GM12801 (cell line): Measurements from ENCODE around the gene LRRFIP1.

Experiments used
- TF ChIP-seq, protein P1 (sequence below): IDR thresholded peaks from one replicate; pipeline ENCODE4 v1.5.1; 2011; ENCODE audit warnings: control low read depth; ENCODE audit not compliant: insufficient read length; ENCODE audit errors: extremely low read depth

The LRRFIP1 gene, protein sequence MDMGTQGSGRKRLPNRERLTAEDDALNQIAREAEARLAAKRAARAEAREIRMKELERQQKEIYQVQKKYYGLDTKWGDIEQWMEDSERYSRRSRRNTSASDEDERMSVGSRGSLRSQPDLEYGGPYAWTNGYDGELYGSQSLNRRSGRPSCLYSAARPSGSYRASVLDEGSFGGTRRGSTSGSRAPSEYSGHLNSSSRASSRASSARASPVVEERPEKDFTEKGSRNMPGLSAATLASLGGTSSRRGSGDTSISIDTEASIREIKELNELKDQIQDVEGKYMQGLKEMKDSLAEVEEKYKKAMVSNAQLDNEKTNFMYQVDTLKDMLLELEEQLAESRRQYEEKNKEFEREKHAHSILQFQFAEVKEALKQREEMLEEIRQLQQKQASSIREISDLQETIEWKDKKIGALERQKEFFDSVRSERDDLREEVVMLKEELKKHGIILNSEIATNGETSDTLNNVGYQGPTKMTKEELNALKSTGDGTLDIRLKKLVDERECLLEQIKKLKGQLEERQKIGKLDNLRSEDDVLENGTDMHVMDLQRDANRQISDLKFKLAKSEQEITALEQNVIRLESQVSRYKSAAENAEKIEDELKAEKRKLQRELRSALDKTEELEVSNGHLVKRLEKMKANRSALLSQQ

DNA sequence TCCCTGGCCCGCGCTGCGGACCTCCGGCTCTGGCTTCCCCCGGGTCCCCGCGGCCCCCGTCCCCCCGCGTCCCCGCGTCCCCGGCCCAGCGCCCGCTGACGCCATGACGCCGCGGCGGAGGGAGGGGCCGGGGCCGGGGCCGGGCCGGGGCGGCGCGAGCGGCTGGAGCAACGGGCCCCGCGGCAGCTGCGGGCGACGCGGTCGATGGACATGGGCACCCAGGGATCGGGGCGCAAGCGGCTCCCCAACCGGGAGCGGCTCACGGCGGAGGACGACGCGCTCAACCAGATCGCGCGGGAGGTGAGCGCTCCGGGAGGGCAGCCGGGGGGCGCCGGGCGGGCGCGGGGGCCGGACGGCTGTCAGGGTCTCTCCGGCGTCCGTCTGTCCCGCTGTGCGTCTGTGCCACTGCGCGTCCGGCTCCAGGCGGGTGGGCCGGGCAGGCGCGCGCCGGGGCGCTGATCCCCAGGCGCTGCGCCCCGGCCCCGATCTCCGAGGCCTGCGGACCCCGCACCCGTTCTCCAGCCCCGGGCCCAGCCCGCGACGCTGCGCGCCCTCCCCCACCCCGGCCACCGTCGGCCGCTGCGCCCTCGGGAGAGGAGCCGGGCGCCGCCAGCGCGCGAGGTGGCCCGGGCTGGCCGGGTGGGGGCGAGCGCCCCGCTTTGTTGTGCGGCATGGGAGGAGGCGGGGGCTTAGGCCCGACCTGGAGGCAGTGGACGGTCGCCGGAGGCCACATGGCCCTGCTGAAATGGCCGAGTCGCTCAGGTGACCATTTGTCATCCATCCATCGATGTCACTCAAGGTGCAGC lies at the start of gene LRRFIP1:
TSS of gene LRRFIP1 (plus strand) at position 147 of the 806 bp plus-strand sequence. CDS start at position 205, 58 bp downstream.
- TF ChIP-seq, protein P1, sequence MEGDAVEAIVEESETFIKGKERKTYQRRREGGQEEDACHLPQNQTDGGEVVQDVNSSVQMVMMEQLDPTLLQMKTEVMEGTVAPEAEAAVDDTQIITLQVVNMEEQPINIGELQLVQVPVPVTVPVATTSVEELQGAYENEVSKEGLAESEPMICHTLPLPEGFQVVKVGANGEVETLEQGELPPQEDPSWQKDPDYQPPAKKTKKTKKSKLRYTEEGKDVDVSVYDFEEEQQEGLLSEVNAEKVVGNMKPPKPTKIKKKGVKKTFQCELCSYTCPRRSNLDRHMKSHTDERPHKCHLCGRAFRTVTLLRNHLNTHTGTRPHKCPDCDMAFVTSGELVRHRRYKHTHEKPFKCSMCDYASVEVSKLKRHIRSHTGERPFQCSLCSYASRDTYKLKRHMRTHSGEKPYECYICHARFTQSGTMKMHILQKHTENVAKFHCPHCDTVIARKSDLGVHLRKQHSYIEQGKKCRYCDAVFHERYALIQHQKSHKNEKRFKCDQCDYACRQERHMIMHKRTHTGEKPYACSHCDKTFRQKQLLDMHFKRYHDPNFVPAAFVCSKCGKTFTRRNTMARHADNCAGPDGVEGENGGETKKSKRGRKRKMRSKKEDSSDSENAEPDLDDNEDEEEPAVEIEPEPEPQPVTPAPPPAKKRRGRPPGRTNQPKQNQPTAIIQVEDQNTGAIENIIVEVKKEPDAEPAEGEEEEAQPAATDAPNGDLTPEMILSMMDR, result no peak

DNA sequence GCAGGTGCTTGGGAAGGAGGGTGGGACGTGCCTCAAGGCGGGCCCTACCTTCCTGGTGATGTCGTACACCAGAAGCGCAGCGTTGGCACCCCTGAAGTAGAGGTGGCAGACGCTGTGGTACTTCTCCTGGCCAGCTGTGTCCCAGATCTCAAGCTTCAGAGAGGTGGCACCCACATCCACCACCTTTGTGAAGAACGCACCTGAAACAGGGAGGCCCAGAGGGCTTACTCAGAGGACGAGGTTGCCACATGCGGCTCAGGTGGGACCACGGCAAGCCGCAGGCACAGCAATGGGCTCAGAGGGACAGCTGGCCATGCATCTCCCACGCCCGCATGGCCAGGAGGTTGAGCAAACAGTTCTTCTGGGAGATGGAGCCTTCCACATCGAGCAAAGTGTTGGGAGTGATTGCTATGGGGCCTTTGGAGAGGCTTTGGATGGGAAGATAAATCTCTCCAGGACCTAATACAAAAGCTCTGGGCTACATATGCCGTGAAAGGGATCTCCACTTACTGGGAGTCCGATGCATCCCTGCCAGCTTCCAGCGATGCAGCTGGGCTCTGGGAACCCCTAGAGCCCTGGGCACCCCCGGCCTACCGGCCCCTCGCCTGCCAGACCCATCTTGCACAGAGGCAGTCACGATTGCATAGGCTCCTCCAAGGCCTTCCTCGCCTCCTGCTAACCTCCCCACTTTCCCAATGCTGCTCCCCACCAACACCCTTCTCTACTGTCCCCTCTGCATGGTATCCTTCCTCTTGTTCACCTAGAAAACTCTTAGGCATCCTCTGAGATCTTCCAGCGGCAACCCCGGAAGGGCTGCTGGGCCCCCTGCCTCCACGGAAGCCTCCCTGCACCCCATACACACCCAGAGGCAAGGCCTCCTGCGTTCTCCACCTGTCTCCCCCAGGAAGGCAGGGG lies 49.2 kb upstream of the LRRFIP1 start:
- TF ChIP-seq, protein P1, result no peak

DNA sequence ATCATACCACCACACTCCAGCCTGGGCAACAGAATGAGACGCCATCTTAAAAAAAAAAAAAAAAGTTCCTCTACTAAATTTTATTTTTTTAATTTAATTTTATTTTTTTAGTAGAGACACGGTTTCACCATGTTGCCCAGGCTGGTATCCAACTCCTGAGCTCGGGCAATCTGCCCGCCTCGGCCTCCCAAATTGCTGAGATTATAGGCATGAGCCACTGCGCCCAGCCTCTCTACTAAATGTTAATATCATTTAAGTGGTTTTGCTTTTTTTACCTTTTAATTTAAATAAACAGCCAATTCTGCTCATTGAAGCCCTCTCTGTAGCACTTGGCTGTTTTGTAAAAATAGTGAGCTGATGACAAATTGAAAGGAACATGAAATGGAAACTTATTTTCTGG lies 46.1 kb upstream of the LRRFIP1 start:
- TF ChIP-seq, protein P1, result no peak

DNA sequence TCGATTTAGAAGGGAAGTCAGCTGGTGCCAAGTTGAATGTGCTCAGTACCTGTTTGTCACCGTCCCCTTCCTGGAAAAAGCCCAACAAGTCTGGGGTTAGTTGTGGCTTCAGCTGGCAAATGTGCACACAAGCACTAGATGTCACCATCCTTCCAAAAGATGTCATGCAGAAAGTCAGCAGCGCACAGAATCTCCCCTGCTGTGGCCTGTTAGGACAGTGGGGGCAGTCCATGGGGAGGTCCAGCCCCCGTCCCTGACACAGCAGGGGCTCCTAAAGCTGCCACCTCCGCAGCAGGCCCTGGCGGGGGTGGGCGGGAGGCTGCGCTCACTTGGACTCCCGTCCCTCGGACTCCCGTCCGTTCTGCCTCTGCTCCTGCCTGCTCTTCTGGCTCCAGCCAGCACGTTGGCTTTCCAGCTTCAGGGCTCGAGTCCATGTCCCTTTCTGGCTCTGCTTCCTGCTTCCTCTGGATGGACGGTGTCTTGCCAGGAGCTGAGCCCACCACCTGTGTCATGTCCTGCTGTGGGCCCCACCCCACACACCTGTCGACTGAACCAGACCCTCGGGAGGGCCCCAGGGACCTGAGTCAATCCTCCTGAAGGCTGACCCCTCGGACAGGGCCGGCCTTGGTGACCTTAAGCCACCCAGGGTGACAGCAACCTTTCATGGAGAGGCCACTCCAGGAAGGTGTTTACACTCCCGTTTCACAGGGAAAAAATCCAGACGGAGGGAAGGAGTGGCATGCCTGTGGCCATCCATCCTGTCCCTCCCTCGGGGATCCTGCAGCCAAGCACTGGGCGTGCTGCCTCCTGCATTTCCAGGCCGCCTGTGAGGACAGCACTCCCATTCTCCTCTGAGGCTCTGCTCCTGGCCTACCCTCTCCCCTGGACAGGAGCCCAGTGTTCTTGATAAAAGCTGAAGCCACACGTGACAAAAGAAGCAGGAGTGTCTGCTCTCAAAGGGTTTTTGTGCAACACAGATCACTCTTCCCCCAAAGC lies 45.3 kb upstream of the LRRFIP1 start:
- TF ChIP-seq, protein P1, result no peak

DNA sequence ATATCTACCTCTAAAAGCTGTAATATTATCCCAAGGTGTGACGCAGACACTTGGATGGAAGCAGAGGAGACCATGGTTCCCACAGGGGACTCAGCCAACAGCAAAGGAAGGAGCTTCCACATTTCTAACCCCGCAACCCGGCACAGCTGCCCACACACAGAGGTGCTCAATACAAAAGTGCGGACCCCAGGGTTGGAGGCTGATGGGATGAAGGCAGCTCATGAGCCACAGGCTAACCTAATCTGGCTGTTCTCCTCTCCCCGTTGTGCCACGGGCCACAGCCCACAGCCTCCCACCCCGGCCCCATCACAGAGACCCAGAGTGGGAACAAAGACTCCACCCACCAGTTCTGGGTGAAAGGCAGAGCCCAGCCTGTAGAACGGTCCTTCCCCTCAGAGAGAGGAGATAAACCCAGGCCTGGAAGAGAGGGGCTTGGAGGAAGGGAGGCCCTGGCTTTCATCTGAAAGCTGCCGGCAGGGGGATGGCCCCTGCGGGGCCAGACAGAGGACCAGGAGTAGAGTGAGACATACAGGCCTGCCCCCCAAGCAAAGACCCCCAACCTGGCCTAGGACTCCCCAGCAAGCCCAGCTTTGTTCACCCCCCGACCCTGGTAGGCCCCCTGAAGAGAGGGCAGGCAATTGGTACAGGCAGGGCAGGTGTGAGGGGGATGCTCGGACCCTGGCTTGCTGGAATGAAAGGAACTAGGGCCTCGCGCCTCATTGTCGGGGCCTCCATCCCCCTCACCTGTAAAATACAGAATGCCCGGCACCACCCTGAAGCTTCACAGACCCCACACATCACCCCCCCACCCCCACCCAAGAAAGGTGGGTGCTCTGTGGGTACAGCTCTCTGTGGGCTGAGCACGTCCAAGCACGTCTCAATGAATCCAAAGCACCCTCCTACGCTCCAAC lies 43.7 kb upstream of the LRRFIP1 start:
- TF ChIP-seq, protein P1, result no peak
